Measurements from ENCODE around the gene RGS19.

Gene RGS19

GRCh38 chr20:64069209-64069613 lies 10.1 kb downstream of the RGS19 start:
- no peak for DNase-seq (ENCODE audit: low read depth, low spot score)
- H3K4me3 ChIP-seq (ENCODE audit: low read length): no peak overlapping the region

- no peak for DNase-seq (ENCODE audit: low read depth, low spot score)
- no peak overlapping the region for H3K4me3 ChIP-seq (ENCODE audit: low read length)
Observed at GRCh38 chr20:64068386-64069208, 10.7 kb downstream of the RGS19 start.

GRCh38 chr20:64067733-64068307 lies 11.5 kb downstream of the RGS19 start:
- no peak overlapping the region for H3K4me3 ChIP-seq (ENCODE audit: low read length)
- DNase-seq (ENCODE audit: low read depth, low spot score): no peak

GRCh38 chr20:64067005-64067632 lies 12.2 kb downstream of the RGS19 start:
- no peak for DNase-seq (ENCODE audit: low read depth, low spot score)

GRCh38 chr20:64065974-64066343 lies 13.4 kb downstream of the RGS19 start:
- H3K4me3 ChIP-seq (ENCODE audit: low read length): no peak overlapping the region

More at GRCh38 chr20:64067005-64067632, 12.2 kb downstream of the RGS19 start:
- no peak overlapping the region for H3K4me3 ChIP-seq (ENCODE audit: low read length)

GRCh38 chr20:64065062-64065973 lies 14.0 kb downstream of the RGS19 start:
- peak; percentile 43 for DNase-seq (ENCODE audit: low read depth, low spot score)
- H3K4me3 ChIP-seq (ENCODE audit: low read length): peak overlapping the region; percentile 1; the same call in 1 of the 2 replicates

More at GRCh38 chr20:64065974-64066343, 13.4 kb downstream of the RGS19 start:
- peak; percentile 81 for DNase-seq (ENCODE audit: low read depth, low spot score)

- peak overlapping the region; percentile 67 for H3K4me3 ChIP-seq (ENCODE audit: low read length)
- DNase-seq (ENCODE audit: low read depth, low spot score): no peak
Observed at GRCh38 chr20:64064145-64064698, 15.1 kb downstream of the RGS19 start.

GRCh38 chr20:64063389-64064144 lies 15.8 kb downstream of the RGS19 start:
- no peak for DNase-seq (ENCODE audit: low read depth, low spot score)
- peak overlapping the region; percentile 67 for H3K4me3 ChIP-seq (ENCODE audit: low read length)

GRCh38 chr20:64062596-64063388 lies 16.5 kb downstream of the RGS19 start, which contains the start of gene TCEA2:
Gene TCEA2, plus strand, starts transcription at chr20:64063198. Its CDS starts 115 bp downstream, at chr20:64063313.
- DNase-seq (ENCODE audit: low read depth, low spot score): peak; percentile 89
- peak within 1 kb of the TSS; percentile 67 for H3K4me3 ChIP-seq (ENCODE audit: low read length)

GRCh38 chr20:64062276-64062595 lies 17.1 kb downstream of the RGS19 start:
- no peak for DNase-seq (ENCODE audit: low read depth, low spot score)
- H3K4me3 ChIP-seq (ENCODE audit: low read length): peak overlapping the region; percentile 67

GRCh38 chr20:64058536-64058935 lies 20.8 kb downstream of the RGS19 start:
- no peak for DNase-seq (ENCODE audit: low read depth, low spot score)
- no peak overlapping the region for H3K4me3 ChIP-seq (ENCODE audit: low read length)

GRCh38 chr20:64057628-64058498 lies 21.5 kb downstream of the RGS19 start:
- no peak overlapping the region for H3K4me3 ChIP-seq (ENCODE audit: low read length)
- no peak for DNase-seq (ENCODE audit: low read depth, low spot score)

GRCh38 chr20:64056889-64057627 lies 22.3 kb downstream of the RGS19 start:
- no peak overlapping the region for H3K4me3 ChIP-seq (ENCODE audit: low read length)
- DNase-seq (ENCODE audit: low read depth, low spot score): no peak

GRCh38 chr20:64056639-64056888 lies 22.8 kb downstream of the RGS19 start:
- H3K4me3 ChIP-seq (ENCODE audit: low read length): no peak overlapping the region
- DNase-seq (ENCODE audit: low read depth, low spot score): no peak

GRCh38 chr20:64055893-64056638 lies 23.3 kb downstream of the RGS19 start:
- H3K4me3 ChIP-seq (ENCODE audit: low read length): no peak overlapping the region
- DNase-seq (ENCODE audit: low read depth, low spot score): no peak
